Measurements from ENCODE around the gene PPCS. TPM values are rescaled to one million over a fixed set of nuclear protein-coding genes. Genes with fewer than 3 reads are reported as not detected.

PPCS gene
- total and polyA plus RNA-seq, 2 donors (not counting 1 experiment from before 2014, with no cell fraction given) = 39.3 to 40.3 TPM

DNA sequence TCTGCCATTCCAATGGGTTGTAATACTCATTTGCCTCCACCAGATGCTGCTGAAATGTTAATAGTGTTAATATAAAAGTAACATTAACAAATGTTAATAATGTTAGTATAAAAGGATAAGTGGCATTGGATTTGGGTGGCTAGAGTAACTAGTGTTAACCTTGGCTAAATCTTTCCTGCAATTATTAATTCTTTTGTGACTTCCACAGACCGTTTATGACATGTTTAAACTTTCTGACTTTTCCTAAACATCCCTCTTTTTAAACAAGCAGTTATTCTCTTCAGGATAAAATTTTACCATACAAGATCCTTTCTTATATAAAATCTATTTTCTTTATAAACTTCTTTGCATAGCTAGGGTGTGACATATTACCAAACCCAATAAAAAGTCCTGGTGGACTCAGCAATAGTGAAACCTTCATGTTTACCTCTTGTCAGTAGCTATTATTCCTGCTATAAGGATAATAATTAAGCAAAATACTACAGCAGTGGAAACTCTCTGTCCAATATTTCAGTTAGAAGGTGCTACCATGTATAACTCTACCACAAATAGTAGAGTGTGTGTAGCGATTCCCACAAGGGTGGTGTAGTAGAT lies 48.3 kb downstream of the PPCS start:
- H3K4me3 ChIP-seq (replicated peaks in 1 of 4; ENCODE audit: control extremely low read depth in 1 of 4, insufficient read depth in 1 of 4, low read depth in 3 of 4, low read length in 4 of 4) = no peak overlapping the region
- no peaks in the 10 kb centered on the region for H4K20me1 ChIP-seq (ENCODE audit: control insufficient read depth, extremely low read depth, insufficient read depth, low read length)
- H3K79me2 ChIP-seq (ENCODE audit: control insufficient read depth, insufficient read depth, low read length) = no peaks in the 10 kb centered on the region
- no peak overlapping the region for H3K27ac ChIP-seq (ENCODE audit: insufficient read depth, low read length)
- H3K4me2 ChIP-seq (ENCODE audit: extremely low read depth, insufficient read depth, low read length) = no peak overlapping the region
- DNase-seq (ENCODE audit: low read depth in 2 of 2) = no peak
- no peak overlapping the region for H2AFZ ChIP-seq (ENCODE audit: low read length)
- no peak overlapping the region for H3K9ac ChIP-seq (ENCODE audit: insufficient read depth, low read length)
- H3K27me3 ChIP-seq (ENCODE audit: control insufficient read depth, insufficient read depth, low read length) = no peaks in the 10 kb centered on the region
- H3K9me3 ChIP-seq (ENCODE audit: control insufficient read depth, insufficient read depth, low read depth, low read length) = no peaks in the 10 kb centered on the region
- no peaks in the 10 kb centered on the region for H3K4me1 ChIP-seq (ENCODE audit: control insufficient read depth, extremely low read depth, insufficient read depth, low read length)
- TF ChIP-seq EZH2 (IDR thresholded peaks at IDR 0.05; ENCODE audit: low read length, missing control alignments) = no peak
- TF ChIP-seq, protein P1, sequence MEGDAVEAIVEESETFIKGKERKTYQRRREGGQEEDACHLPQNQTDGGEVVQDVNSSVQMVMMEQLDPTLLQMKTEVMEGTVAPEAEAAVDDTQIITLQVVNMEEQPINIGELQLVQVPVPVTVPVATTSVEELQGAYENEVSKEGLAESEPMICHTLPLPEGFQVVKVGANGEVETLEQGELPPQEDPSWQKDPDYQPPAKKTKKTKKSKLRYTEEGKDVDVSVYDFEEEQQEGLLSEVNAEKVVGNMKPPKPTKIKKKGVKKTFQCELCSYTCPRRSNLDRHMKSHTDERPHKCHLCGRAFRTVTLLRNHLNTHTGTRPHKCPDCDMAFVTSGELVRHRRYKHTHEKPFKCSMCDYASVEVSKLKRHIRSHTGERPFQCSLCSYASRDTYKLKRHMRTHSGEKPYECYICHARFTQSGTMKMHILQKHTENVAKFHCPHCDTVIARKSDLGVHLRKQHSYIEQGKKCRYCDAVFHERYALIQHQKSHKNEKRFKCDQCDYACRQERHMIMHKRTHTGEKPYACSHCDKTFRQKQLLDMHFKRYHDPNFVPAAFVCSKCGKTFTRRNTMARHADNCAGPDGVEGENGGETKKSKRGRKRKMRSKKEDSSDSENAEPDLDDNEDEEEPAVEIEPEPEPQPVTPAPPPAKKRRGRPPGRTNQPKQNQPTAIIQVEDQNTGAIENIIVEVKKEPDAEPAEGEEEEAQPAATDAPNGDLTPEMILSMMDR (conservative IDR thresholded peaks at IDR 0.05 in 1 of 2, IDR thresholded peaks at IDR 0.05 in 1 of 2; ENCODE audit: low read depth in 1 of 2, low read length in 2 of 2) = no peak
- no peaks in the 10 kb centered on the region for H3K36me3 ChIP-seq (ENCODE audit: control insufficient read depth, insufficient read depth, low read length)

- Histone ChIP-seq H3K4me2 (ENCODE audit: extremely low read depth, insufficient read depth, low read length) (no peak overlapping the region), H3K4me3 (replicated peaks in 1 of 4; ENCODE audit: control extremely low read depth in 1 of 4, insufficient read depth in 1 of 4, low read depth in 3 of 4, low read length in 4 of 4) (no peak overlapping the region), H4K20me1 (ENCODE audit: control insufficient read depth, extremely low read depth, insufficient read depth, low read length) (no peaks in the 10 kb centered on the region), H3K79me2 (ENCODE audit: control insufficient read depth, insufficient read depth, low read length) (no peaks in the 10 kb centered on the region), H3K36me3 (ENCODE audit: control insufficient read depth, insufficient read depth, low read length) (no peaks in the 10 kb centered on the region), H3K27ac (ENCODE audit: insufficient read depth, low read length) (no peak overlapping the region), H3K4me1 (ENCODE audit: control insufficient read depth, extremely low read depth, insufficient read depth, low read length) (no peaks in the 10 kb centered on the region), H2AFZ (ENCODE audit: low read length) (no peak overlapping the region), H3K9ac (ENCODE audit: insufficient read depth, low read length) (no peak overlapping the region), H3K9me3 (ENCODE audit: control insufficient read depth, insufficient read depth, low read depth, low read length) (no peaks in the 10 kb centered on the region), H3K27me3 (ENCODE audit: control insufficient read depth, insufficient read depth, low read length) (no peaks in the 10 kb centered on the region)
- DNase-seq (ENCODE audit: low read depth in 2 of 2) = no peak
- TF ChIP-seq, protein P1 (conservative IDR thresholded peaks at IDR 0.05 in 1 of 2, IDR thresholded peaks at IDR 0.05 in 1 of 2; ENCODE audit: low read depth in 1 of 2, low read length in 2 of 2) = no peak
- no peak for TF ChIP-seq EZH2 (IDR thresholded peaks at IDR 0.05; ENCODE audit: low read length, missing control alignments)
Measured at GRCh38 chr1:42506576-42506975, 50.2 kb downstream of the PPCS start.

Other genes with a start within 250 kb of the PPCS start
- 15.2 and 22.6 TPM in 2 replicates for gene FOXJ3, start 121.3 kb upstream of the PPCS start, total RNA-seq
- 29.5 and 31.1 TPM in 2 replicates for gene FOXJ3, start 121.3 kb upstream of the PPCS start, polyA plus RNA-seq
- under 0.01 TPM in 2 replicates for gene RIMKLA, start 75.8 kb upstream of the PPCS start, total RNA-seq
- 0.05 TPM in 1 of 2 replicates, not detected in the other for gene RIMKLA, start 75.8 kb upstream of the PPCS start, polyA plus RNA-seq
- 1.3 and 3.5 TPM in 2 replicates for gene ZMYND12, start 521 bp upstream of the PPCS start, total RNA-seq
- 0.16 and 0.56 TPM in 2 replicates for gene ZMYND12, start 521 bp upstream of the PPCS start, polyA plus RNA-seq
- 1.3 TPM in 2 replicates for gene CCDC30, start 6.7 kb downstream of the PPCS start, total RNA-seq
- 0.37 and 0.56 TPM in 2 replicates for gene CCDC30, start 6.7 kb downstream of the PPCS start, polyA plus RNA-seq
- gene PPIH, start 201.9 kb downstream of the PPCS start, total RNA-seq = 13.1 and 19.0 TPM in 2 replicates
- gene PPIH, start 201.9 kb downstream of the PPCS start, polyA plus RNA-seq = 32.3 and 56.5 TPM in 2 replicates
- gene YBX1, start 225.9 kb downstream of the PPCS start, total RNA-seq = 500 and 795 TPM in 2 replicates
- gene YBX1, start 225.9 kb downstream of the PPCS start, polyA plus RNA-seq = 799 and 1,134 TPM in 2 replicates